Adrenal gland (tissue), 12 donors: ENCODE measurements around the gene IL1RAPL2. TPM values are rescaled to one million over a fixed set of nuclear protein-coding genes. Genes with fewer than 3 reads are reported as not detected.

Source experiments
- DNase-seq, 7 donors: peaks; one replicate each; pipeline ENCODE4 v3.0.0-alpha.2; 2019 to 2020
- H3K27ac ChIP-seq, 5 donors: fragments of 200-600 bp; sonication (generic) in 4 of 5; 1 replicate in 3 of 5; 2 replicates in 2 of 5; pipeline versions ENCODE4 v1.5.1 to v1.8.0; 2016 to 2020; ENCODE audit warnings: mild to moderate bottlenecking in 1 of 5
- H3K27me3 ChIP-seq: fragments of 200-600 bp; 2 replicates; pipeline ENCODE4 v1.8.0; 2021
- H3K36me3 ChIP-seq, 2 donors: fragments of 200-600 bp; replicated peaks in 1 of 2; 1 replicate in 1 of 2; 2 replicates in 1 of 2; pipeline versions ENCODE4 v1.5.1 to v1.8.0; 2018 to 2022
- H3K4me1 ChIP-seq, 2 donors: fragments of 200-600 bp; replicated peaks in 1 of 2; 1 replicate in 1 of 2; 2 replicates in 1 of 2; pipeline versions ENCODE4 v1.5.1 to v1.8.0; 2018 to 2021
- H3K4me3 ChIP-seq, 4 donors: fragments of 200-600 bp; sonication (generic) in 3 of 4; one replicate each; pipeline ENCODE4 v1.5.1; 2016 to 2018
- H3K9me3 ChIP-seq, 3 donors: fragments of 200-600 bp; sonication (generic) in 1 of 3; replicated peaks in 1 of 3; 1 replicate in 2 of 3; 2 replicates in 1 of 3; pipeline versions ENCODE4 v1.5.1 to v1.8.0; 2016 to 2021
- CTCF ChIP-seq, 6 experiments: fragments of 450-650 bp in 4 of 6; fragments of 200-600 bp in 2 of 6; sonication (generic) in 1 of 6; IDR thresholded peaks; 1 replicate in 5 of 6; 2 replicates in 1 of 6; pipeline versions ENCODE4 v1.5.1 to v1.8.0; 2016 to 2021; ENCODE audit warnings: antibody characterized with exemption in 6 of 6, mild to moderate bottlenecking in 2 of 6, moderate library complexity in 1 of 6
- POLR2A ChIP-seq, 2 donors: fragments of 450-650 bp; IDR thresholded peaks; one replicate each; pipeline ENCODE4 v1.6.1; 2017; ENCODE audit warnings: antibody characterized with exemption in 2 of 2, mild to moderate bottlenecking in 2 of 2, moderate library complexity in 1 of 2
- WGBS, 4 donors: extraction: QIAGEN DNeasy Blood & Tissue Kit in 2 of 4; methylation state at CpG; one replicate each; pipeline versions ENCODE4 v1.1.5 to v1.1.7; 2013 to 2017; 5-methylcytosine and 5-hydroxymethylcytosine counted together
- intact Hi-C, 2 donors: fragments of 100-400 bp; cut with DNase I; formaldehyde crosslinking; loops; one replicate each; pipeline versions ENCODE4 v1.14.1 to v1.15.0; 2022 to 2023
- polyA plus RNA-seq, 3 donors: library from polyadenylated mRNA; stranded (reverse); fragments of 200-250 nt in 2 of 3; fragments of 350-450 nt in 1 of 3; fragmentation: Illumina TruSeq in 1 of 3; extraction: RNeasy Lipid Tissue Mini Kit (QIAGEN cat#74804) in 1 of 3; gene quantifications; one replicate each; pipeline ENCODE4 v1.2.3, GENCODE V29; 2013 to 2014
- total RNA-seq, 9 donors: library from RNA; depleted of rRNA in 4 of 9; stranded (reverse); fragments of >200 nt in 4 of 9; fragments of 120-200 nt in 1 of 9; fragmentation: NEBNext Ultra II Directional in 1 of 9; extraction: Animal tissue kit (Norgen Biotek cat#: 25700) in 1 of 9; gene quantifications; one replicate each; pipeline versions ENCODE4 v1.1.0 to v1.2.4, GENCODE V29; 2013 to 2023
- donor health status: healthy with polysubstance abuse.
- donor health status: Bipolar disorder and iron deficiency.
- donor health status: DM: yes; HTN: yes; CAD: no.
- donor health status: DM: no; HTN: no; CAD: no.
- donor health status: DM: no; HTN: no; CAD: no.
- donor health status: DM: yes; HTN: yes; CAD: no.

The IL1RAPL2 gene
- total and polyA plus RNA-seq, 12 donors = 0.27 to 8.4 (median 0.64) TPM; not detected in 5

- Histone ChIP-seq H3K9me3 (no peaks in the 10 kb centered on the region), H3K4me3 (no peak overlapping the region), H3K27ac (no peak overlapping the region), H3K4me1 (no peaks in the 10 kb centered on the region), H3K27me3 (no peaks in the 10 kb centered on the region), H3K36me3 (no peaks in the 10 kb centered on the region)
- intact Hi-C loops = no loop called here
- TF ChIP-seq POLR2A (IDR thresholded peaks at IDR 0.05) = no peak
- no peak for TF ChIP-seq CTCF (IDR thresholded peaks at IDR 0.05)
- WGBS, 4 donors = 44 to 59% (median 46%) methylated on average over 1 of the region's 1 CpG
- DNase-seq = no peak
These were observed 1128.8 kb downstream of the IL1RAPL2 start for GRCh38 chrX:105694839-105695238.

- Histone ChIP-seq H3K4me1 (no peaks in the 10 kb centered on the region), H3K36me3 (no peaks in the 10 kb centered on the region), H3K27me3 (no peaks in the 10 kb centered on the region), H3K27ac (no peak overlapping the region), H3K4me3 (no peak overlapping the region), H3K9me3 (no peaks in the 10 kb centered on the region)
- no peak for DNase-seq
- 51 to 64% (median 58%) methylated on average over 1 of the region's 1 CpG for WGBS, 4 donors
- TF ChIP-seq CTCF (IDR thresholded peaks at IDR 0.05) (no peak), POLR2A (IDR thresholded peaks at IDR 0.05) (no peak)
- intact Hi-C loops = no loop called here
These were observed 1129.5 kb downstream of the IL1RAPL2 start for GRCh38 chrX:105695451-105695850.

GRCh38 chrX:105696870-105697269, 1130.9 kb downstream of the IL1RAPL2 start:
- H3K27me3 ChIP-seq = no peaks in the 10 kb centered on the region
- H3K9me3 ChIP-seq = no peaks in the 10 kb centered on the region
- intact Hi-C loops = no loop called here
- TF ChIP-seq POLR2A (IDR thresholded peaks at IDR 0.05) (no peak), CTCF (IDR thresholded peaks at IDR 0.05) (no peak)
- H3K4me3 ChIP-seq = no peak overlapping the region
- no peak overlapping the region for H3K27ac ChIP-seq
- no peak for DNase-seq
- H3K4me1 ChIP-seq = no peaks in the 10 kb centered on the region
- 57 to 95% (median 78%) methylated on average over 2 of the region's 2 CpGs for WGBS, 4 donors
- H3K36me3 ChIP-seq = no peaks in the 10 kb centered on the region

GRCh38 chrX:105697984-105698781, 1132.2 kb downstream of the IL1RAPL2 start:
- intact Hi-C loops = no loop called here
- Histone ChIP-seq H3K9me3 (no peaks in the 10 kb centered on the region), H3K27me3 (no peaks in the 10 kb centered on the region), H3K27ac (no peak overlapping the region), H3K4me1 (no peaks in the 10 kb centered on the region), H3K4me3 (no peak overlapping the region), H3K36me3 (no peaks in the 10 kb centered on the region)
- WGBS, 4 donors = 47 to 76% (median 54%) methylated on average over 2 of the region's 2 CpGs
- TF ChIP-seq POLR2A (IDR thresholded peaks at IDR 0.05) (no peak), CTCF (IDR thresholded peaks at IDR 0.05) (no peak)
- no peak for DNase-seq
